Panc1 (cell line): ENCODE measurements around the gene SULT6B1. TPM values are rescaled to one million over a fixed set of nuclear protein-coding genes. Genes with fewer than 3 reads are reported as not detected.
A peak's percentile ranks its signal among the peaks of the same experiment; 100 is the strongest.

Experiments
- ATAC-seq: fragments of 200-7000 bp; cut with Tn5 transposase; 2 replicates; pipeline ENCODE4 v1.9.1; 2020; ENCODE audit warnings: mild to moderate bottlenecking, moderate library complexity
- BruUV-seq: library from RNA; stranded (reverse); fragments of 400-500 nt; replicated peaks from 2 replicates; lab custom pipeline; 2021; lab: Mats Ljungman, UMichigan
- CTCF ChIA-PET: fragments of 300-600 bp; sonication (Branson Sonifier 250); formaldehyde crosslinking; loops from one replicate; lab custom pipeline; 2022; ENCODE audit warnings: antibody characterized with exemption; lab: Charles Lee
- POLR2A ChIA-PET: fragments of 300-600 bp; sonication (Branson Sonifier 250); formaldehyde crosslinking; loops from one replicate; lab custom pipeline; 2022; ENCODE audit warnings: antibody characterized with exemption; lab: Charles Lee
- DNase-seq: peaks from one replicate; pipeline ENCODE4 v3.0.0-alpha.2; 2010; ENCODE audit warnings: low read depth, low spot score
- H3K27ac ChIP-seq: 2 replicates; pipeline ENCODE4 v1.5.1; 2011; ENCODE audit warnings: mild to moderate bottlenecking, low read length, inconsistent platforms
- H3K27me3 ChIP-seq: fragments of 200-500 bp; sonication (Bioruptor generic); 2 replicates; pipeline ENCODE4 v1.6.0; 2014; ENCODE audit warnings: low read length, inconsistent platforms; ENCODE audit not compliant: control insufficient read depth, insufficient read depth
- H3K36me3 ChIP-seq: fragments of 200-500 bp; sonication (Bioruptor generic); 2 replicates; pipeline ENCODE4 v1.5.1; 2014; ENCODE audit warnings: inconsistent platforms, mild to moderate bottlenecking, low read length, moderate library complexity; ENCODE audit not compliant: control insufficient read depth, insufficient read depth
- H3K4me1 ChIP-seq: 2 replicates; pipeline ENCODE4 v1.5.1; 2011; ENCODE audit warnings: inconsistent platforms, mild to moderate bottlenecking, low read length, moderate library complexity; ENCODE audit not compliant: control insufficient read depth, insufficient read depth
- H3K4me3 ChIP-seq, 2 experiments: 2 replicates each; pipeline ENCODE4 v1.5.1; 2011 to 2012; ENCODE audit warnings: low read depth in 2 of 2, low read length in 2 of 2, mild to moderate bottlenecking in 2 of 2, inconsistent platforms in 1 of 2, moderate library complexity in 1 of 2
- H3K9me3 ChIP-seq: fragments of 200-500 bp; sonication (Bioruptor generic); 2 replicates; pipeline ENCODE4 v1.5.1; 2014; ENCODE audit warnings: low read depth, mild to moderate bottlenecking, inconsistent platforms, low read length, moderate library complexity; ENCODE audit not compliant: control insufficient read depth, insufficient read depth
- POLR2AphosphoS5 ChIP-seq: IDR thresholded peaks from 2 replicates; pipeline ENCODE4 v1.6.1; 2012; ENCODE audit warnings: mild to moderate bottlenecking, low read depth, low read length, moderate library complexity
- SIN3A ChIP-seq: IDR thresholded peaks from 2 replicates; pipeline ENCODE4 v1.6.1; 2012; ENCODE audit warnings: low read depth, mild to moderate bottlenecking, low read length, moderate library complexity, borderline replicate concordance; ENCODE audit not compliant: insufficient read depth
- TCF7L2 ChIP-seq: IDR thresholded peaks from 2 replicates; pipeline ENCODE4 v1.6.1; 2011; ENCODE audit warnings: mild to moderate bottlenecking, low read depth, low read length, inconsistent platforms
- in situ Hi-C: cut with HindIII; loops from 2 replicates; pipeline ENCODE4 v1.10.0; 2016; ENCODE audit warnings: low sequenced_read_pairs, low pct_unique_long_range_greater_than_20kb
- intact Hi-C: fragments of 100-400 bp; cut with micrococcal nuclease; formaldehyde crosslinking; loops from one replicate; pipeline ENCODE4 v1.10.0; 2022; ENCODE audit not compliant: unreplicated experiment
- total RNA-seq: library from RNA; stranded (reverse); gene quantifications from one replicate; pipeline ENCODE4 v1.2.1, GENCODE V29; 2021; ENCODE audit not compliant: unreplicated experiment
- TF ChIP-seq, protein P1 (sequence below), 2 experiments: IDR thresholded peaks; 2 replicates each; pipeline ENCODE4 v1.6.1; 2011 to 2012; ENCODE audit warnings: low read depth in 2 of 2, control low read depth in 1 of 2, low read length in 1 of 2, mild to moderate bottlenecking in 1 of 2, moderate library complexity in 1 of 2; ENCODE audit not compliant: insufficient read depth in 1 of 2
- TF ChIP-seq, protein P2 (sequence below): fragments of 450-650 bp; IDR thresholded peaks from 2 replicates; pipeline ENCODE4 v1.5.1; 2017; ENCODE audit warnings: mild to moderate bottlenecking

The SULT6B1 gene
- total RNA-seq, 1 experiment from 2014 or later = not detected

GRCh38 chr2:37149626-37150322, 38.7 kb downstream of the SULT6B1 start:
- Histone ChIP-seq H3K27me3 (no peaks in the 10 kb centered on the region), H3K4me1 (peaks cover 13% of the 10 kb centered on the region; the same call in 1 of the 2 replicates), H3K36me3 (peaks cover 12% of the 10 kb centered on the region; the same call in 1 of the 2 replicates), H3K27ac (peak overlapping the region; percentile 64), H3K9me3 (no peaks in the 10 kb centered on the region), H3K4me3 (no peak overlapping the region)
- ChIA-PET CTCF (interaction anchor here (0.6 kb wide), 1 partner anchor 28 kb away, joined by 3 read pairs; no protein-coding TSS in a partner anchor), POLR2A (interaction anchor here (0.6 to 0.7 kb wide), 3 partner anchors 8 to 626 kb away, joined by 7 to 9 read pairs (median 8); no protein-coding TSS in a partner anchor)
- no peak for TF ChIP-seq SIN3A
- no peak for TF ChIP-seq TCF7L2
- TF ChIP-seq, protein P1, sequence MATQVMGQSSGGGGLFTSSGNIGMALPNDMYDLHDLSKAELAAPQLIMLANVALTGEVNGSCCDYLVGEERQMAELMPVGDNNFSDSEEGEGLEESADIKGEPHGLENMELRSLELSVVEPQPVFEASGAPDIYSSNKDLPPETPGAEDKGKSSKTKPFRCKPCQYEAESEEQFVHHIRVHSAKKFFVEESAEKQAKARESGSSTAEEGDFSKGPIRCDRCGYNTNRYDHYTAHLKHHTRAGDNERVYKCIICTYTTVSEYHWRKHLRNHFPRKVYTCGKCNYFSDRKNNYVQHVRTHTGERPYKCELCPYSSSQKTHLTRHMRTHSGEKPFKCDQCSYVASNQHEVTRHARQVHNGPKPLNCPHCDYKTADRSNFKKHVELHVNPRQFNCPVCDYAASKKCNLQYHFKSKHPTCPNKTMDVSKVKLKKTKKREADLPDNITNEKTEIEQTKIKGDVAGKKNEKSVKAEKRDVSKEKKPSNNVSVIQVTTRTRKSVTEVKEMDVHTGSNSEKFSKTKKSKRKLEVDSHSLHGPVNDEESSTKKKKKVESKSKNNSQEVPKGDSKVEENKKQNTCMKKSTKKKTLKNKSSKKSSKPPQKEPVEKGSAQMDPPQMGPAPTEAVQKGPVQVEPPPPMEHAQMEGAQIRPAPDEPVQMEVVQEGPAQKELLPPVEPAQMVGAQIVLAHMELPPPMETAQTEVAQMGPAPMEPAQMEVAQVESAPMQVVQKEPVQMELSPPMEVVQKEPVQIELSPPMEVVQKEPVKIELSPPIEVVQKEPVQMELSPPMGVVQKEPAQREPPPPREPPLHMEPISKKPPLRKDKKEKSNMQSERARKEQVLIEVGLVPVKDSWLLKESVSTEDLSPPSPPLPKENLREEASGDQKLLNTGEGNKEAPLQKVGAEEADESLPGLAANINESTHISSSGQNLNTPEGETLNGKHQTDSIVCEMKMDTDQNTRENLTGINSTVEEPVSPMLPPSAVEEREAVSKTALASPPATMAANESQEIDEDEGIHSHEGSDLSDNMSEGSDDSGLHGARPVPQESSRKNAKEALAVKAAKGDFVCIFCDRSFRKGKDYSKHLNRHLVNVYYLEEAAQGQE (IDR thresholded peaks at IDR 0.05; ENCODE audit: insufficient read depth in 1 of 2, low read depth in 2 of 2, low read length in 1 of 2) = no peak
- no peak for TF ChIP-seq POLR2AphosphoS5
- TF ChIP-seq, protein P2, sequence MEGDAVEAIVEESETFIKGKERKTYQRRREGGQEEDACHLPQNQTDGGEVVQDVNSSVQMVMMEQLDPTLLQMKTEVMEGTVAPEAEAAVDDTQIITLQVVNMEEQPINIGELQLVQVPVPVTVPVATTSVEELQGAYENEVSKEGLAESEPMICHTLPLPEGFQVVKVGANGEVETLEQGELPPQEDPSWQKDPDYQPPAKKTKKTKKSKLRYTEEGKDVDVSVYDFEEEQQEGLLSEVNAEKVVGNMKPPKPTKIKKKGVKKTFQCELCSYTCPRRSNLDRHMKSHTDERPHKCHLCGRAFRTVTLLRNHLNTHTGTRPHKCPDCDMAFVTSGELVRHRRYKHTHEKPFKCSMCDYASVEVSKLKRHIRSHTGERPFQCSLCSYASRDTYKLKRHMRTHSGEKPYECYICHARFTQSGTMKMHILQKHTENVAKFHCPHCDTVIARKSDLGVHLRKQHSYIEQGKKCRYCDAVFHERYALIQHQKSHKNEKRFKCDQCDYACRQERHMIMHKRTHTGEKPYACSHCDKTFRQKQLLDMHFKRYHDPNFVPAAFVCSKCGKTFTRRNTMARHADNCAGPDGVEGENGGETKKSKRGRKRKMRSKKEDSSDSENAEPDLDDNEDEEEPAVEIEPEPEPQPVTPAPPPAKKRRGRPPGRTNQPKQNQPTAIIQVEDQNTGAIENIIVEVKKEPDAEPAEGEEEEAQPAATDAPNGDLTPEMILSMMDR = no peak
- DNase-seq (no peak), ATAC-seq (no peak)
- in situ Hi-C loops (no loop called here), intact Hi-C loops (no loop called here)
- BruUV-seq = no TSS peak

GRCh38 chr2:37148325-37148724, 40.1 kb downstream of the SULT6B1 start:
- ChIA-PET POLR2A (no interaction called here), CTCF (no interaction called here)
- peaks cover 16% of the 10 kb centered on the region for H3K36me3 ChIP-seq
- no peak overlapping the region for H3K4me3 ChIP-seq
- DNase-seq (no peak), ATAC-seq (no peak)
- H3K27ac ChIP-seq = no peak overlapping the region
- TF ChIP-seq POLR2AphosphoS5 (no peak), TCF7L2 (no peak), SIN3A (no peak)
- TF ChIP-seq, protein P2 = no peak
- TF ChIP-seq, protein P1 (IDR thresholded peaks at IDR 0.05; ENCODE audit: insufficient read depth in 1 of 2, low read depth in 2 of 2, low read length in 1 of 2) = no peak
- in situ Hi-C loops = no loop called here
- H3K27me3 ChIP-seq = no peaks in the 10 kb centered on the region
- BruUV-seq = no TSS peak
- no peaks in the 10 kb centered on the region for H3K9me3 ChIP-seq
- intact Hi-C loops = no loop called here
- peaks cover 13% of the 10 kb centered on the region; the same call in 1 of the 2 replicates for H3K4me1 ChIP-seq
